Endodermal cell (in vitro differentiated cells): ENCODE data around the gene GPC6. TPM values are rescaled to one million over a fixed set of nuclear protein-coding genes. Genes with fewer than 3 reads are reported as not detected.

Source experiments
- DNase-seq: peaks from one replicate; pipeline ENCODE4 v3.0.0-alpha.2; 2017
- H3K27ac ChIP-seq: 2 replicates; pipeline ENCODE4 v1.5.1; 2013; ENCODE audit warnings: mild to moderate bottlenecking, low read depth, low read length, moderate library complexity
- H3K27me3 ChIP-seq: 2 replicates; pipeline ENCODE4 v1.6.1; 2013; ENCODE audit warnings: mild to moderate bottlenecking, low read length, moderate library complexity; ENCODE audit not compliant: insufficient read depth, control insufficient read depth, poor library complexity, severe bottlenecking
- H3K36me3 ChIP-seq: 2 replicates; pipeline ENCODE4 v1.7.0; 2013; ENCODE audit warnings: mild to moderate bottlenecking, low read length, moderate library complexity; ENCODE audit not compliant: control insufficient read depth, insufficient read depth
- H3K4me1 ChIP-seq: one replicate; pipeline ENCODE4 v1.7.0; 2013; ENCODE audit warnings: low read length; ENCODE audit not compliant: control insufficient read depth, insufficient read depth
- H3K4me3 ChIP-seq: 2 replicates; pipeline ENCODE4 v1.5.1; 2013; ENCODE audit warnings: mild to moderate bottlenecking, low read length, moderate library complexity
- H3K9ac ChIP-seq: 2 replicates; pipeline ENCODE4 v1.6.1; 2013; ENCODE audit warnings: mild to moderate bottlenecking, low read length, moderate library complexity; ENCODE audit not compliant: poor library complexity, severe bottlenecking; ENCODE audit errors: extremely low read depth
- H3K9me3 ChIP-seq: 2 replicates; pipeline ENCODE4 v1.6.1; 2013; ENCODE audit warnings: mild to moderate bottlenecking, low read length, moderate library complexity; ENCODE audit not compliant: control insufficient read depth
- H3K27ac Mint-ChIP-seq: 2 replicates; pipeline ENCODE4 v1.8.0; 2020; ENCODE audit warnings: mixed read lengths
- H3K27me3 Mint-ChIP-seq: 2 replicates; pipeline ENCODE4 v1.8.0; 2021; ENCODE audit warnings: mild to moderate bottlenecking, mixed read lengths; ENCODE audit not compliant: insufficient read depth
- H3K36me3 Mint-ChIP-seq: 2 replicates; pipeline ENCODE4 v1.8.0; 2020; ENCODE audit warnings: low read depth, mixed read lengths
- H3K4me1 Mint-ChIP-seq: 2 replicates; pipeline ENCODE4 v1.8.0; 2020; ENCODE audit warnings: mixed read lengths
- H3K4me3 Mint-ChIP-seq: 2 replicates; pipeline ENCODE4 v1.8.0; 2020; ENCODE audit warnings: mild to moderate bottlenecking, moderate library complexity, mixed read lengths
- H3K9me3 Mint-ChIP-seq: 2 replicates; pipeline ENCODE4 v1.8.0; 2020; ENCODE audit warnings: mild to moderate bottlenecking, mixed read lengths
- CTCF ChIP-seq: fragments of 200-600 bp; sonication (generic); conservative IDR thresholded peaks from 2 replicates; pipeline ENCODE4 v1.5.0; 2021; ENCODE audit warnings: antibody characterized with exemption, mild to moderate bottlenecking
- WGBS, 2 experiments: methylation state at CpG; one replicate each; pipeline versions ENCODE4 v1.1.5 to v1.1.7; 2013; ENCODE audit warnings: missing lambda C conversion rate in 2 of 2, mixed read lengths in 1 of 2; ENCODE audit not compliant: insufficient coverage in 1 of 2, insufficient read length in 1 of 2; 5-methylcytosine and 5-hydroxymethylcytosine counted together
- total RNA-seq, 2 donors: library from RNA; stranded (reverse); fragmentation: NEBNext Ultra II Directional in 1 of 2; extraction: Animal tissue kit (Norgen Biotek cat#: 25700) in 1 of 2; gene quantifications; 2 replicates in 1 of 2; 3 replicates in 1 of 2; pipeline ENCODE4 v1.2.1, GENCODE V29; 2021

GPC6 gene
- total RNA-seq, 2 donors from 2014 or later = 69.6 to 80.4 TPM

GRCh38 chr13:94248454-94249228 is 1022.0 kb downstream of the GPC6 start:
- no peaks in the 10 kb centered on the region for H3K27me3 ChIP-seq
- H3K36me3 ChIP-seq = no peaks in the 10 kb centered on the region
- TF ChIP-seq CTCF = no peak
- H3K4me3 ChIP-seq = no peak overlapping the region
- Mint-ChIP-seq H3K36me3 (peaks cover 7% of the 10 kb centered on the region), H3K4me1 (peaks cover 36% of the 10 kb centered on the region), H3K9me3 (peaks cover 10% of the 10 kb centered on the region), H3K4me3 (no peak overlapping the region), H3K27me3 (peaks cover 3% of the 10 kb centered on the region), H3K27ac (no peak overlapping the region)
- H3K4me1 ChIP-seq = peaks cover 4% of the 10 kb centered on the region
- H3K9me3 ChIP-seq = peaks cover 17% of the 10 kb centered on the region
- H3K27ac ChIP-seq = no peak overlapping the region
- H3K9ac ChIP-seq = no peak overlapping the region
- DNase-seq = no peak
- 78% methylated on average over 2 of the region's 2 CpGs; no CpG with 5 or more reads in 1 of the 2 experiments for WGBS, 2 experiments

- H3K4me1 ChIP-seq = peaks cover 4% of the 10 kb centered on the region
- H3K9me3 ChIP-seq = peaks cover 17% of the 10 kb centered on the region
- Mint-ChIP-seq H3K36me3 (peaks cover 7% of the 10 kb centered on the region), H3K27me3 (peaks cover 3% of the 10 kb centered on the region), H3K27ac (no peak overlapping the region), H3K4me1 (peaks cover 36% of the 10 kb centered on the region), H3K9me3 (peaks cover 10% of the 10 kb centered on the region), H3K4me3 (no peak overlapping the region)
- no peaks in the 10 kb centered on the region for H3K36me3 ChIP-seq
- H3K9ac ChIP-seq = no peak overlapping the region
- 4 to 22% methylated on average over 1 of the region's 1 CpG for WGBS, 2 experiments
- H3K4me3 ChIP-seq = no peak overlapping the region
- peak; percentile 56 for DNase-seq
- H3K27ac ChIP-seq = no peak overlapping the region
- H3K27me3 ChIP-seq = no peaks in the 10 kb centered on the region
- TF ChIP-seq CTCF = no peak
Observed at GRCh38 chr13:94249512-94249911, 1022.9 kb downstream of the GPC6 start.

- H3K36me3 Mint-ChIP-seq = peaks cover 2% of the 10 kb centered on the region
- Histone ChIP-seq H3K4me1 (peaks cover 4% of the 10 kb centered on the region), H3K9ac (no peak overlapping the region), H3K27ac (no peak overlapping the region), H3K4me3 (no peak overlapping the region), H3K36me3 (no peaks in the 10 kb centered on the region), H3K27me3 (no peaks in the 10 kb centered on the region), H3K9me3 (no peaks in the 10 kb centered on the region)
- DNase-seq = no peak
- no peaks in the 10 kb centered on the region for H3K9me3 Mint-ChIP-seq
- peaks cover 12% of the 10 kb centered on the region for H3K27me3 Mint-ChIP-seq
- TF ChIP-seq CTCF = no peak
- WGBS, 2 experiments = 87 to 94% methylated on average over 5 to 9 of the region's 9 CpGs
- H3K27ac Mint-ChIP-seq = no peak overlapping the region
- peaks cover 36% of the 10 kb centered on the region for H3K4me1 Mint-ChIP-seq
- H3K4me3 Mint-ChIP-seq = no peak overlapping the region
Observed at GRCh38 chr13:94251831-94252608, 1025.4 kb downstream of the GPC6 start.
